ENCODE measurements around the gene PLPP7.

GRCh38 chr9:131273146-131273855 lies 16.2 kb upstream of the PLPP7 start:
- no peak for TF ChIP-seq CTCF (IDR thresholded peaks at IDR 0.05; ENCODE audit: insufficient read depth, low read depth, low read length)
- no peak for TF ChIP-seq EZH2 (IDR thresholded peaks at IDR 0.05; ENCODE audit: insufficient read depth, low read length)

Measured in astrocyte (in vitro differentiated cells and primary cell).